ENCODE results near the gene SORCS2.

SORCS2 gene

DNA sequence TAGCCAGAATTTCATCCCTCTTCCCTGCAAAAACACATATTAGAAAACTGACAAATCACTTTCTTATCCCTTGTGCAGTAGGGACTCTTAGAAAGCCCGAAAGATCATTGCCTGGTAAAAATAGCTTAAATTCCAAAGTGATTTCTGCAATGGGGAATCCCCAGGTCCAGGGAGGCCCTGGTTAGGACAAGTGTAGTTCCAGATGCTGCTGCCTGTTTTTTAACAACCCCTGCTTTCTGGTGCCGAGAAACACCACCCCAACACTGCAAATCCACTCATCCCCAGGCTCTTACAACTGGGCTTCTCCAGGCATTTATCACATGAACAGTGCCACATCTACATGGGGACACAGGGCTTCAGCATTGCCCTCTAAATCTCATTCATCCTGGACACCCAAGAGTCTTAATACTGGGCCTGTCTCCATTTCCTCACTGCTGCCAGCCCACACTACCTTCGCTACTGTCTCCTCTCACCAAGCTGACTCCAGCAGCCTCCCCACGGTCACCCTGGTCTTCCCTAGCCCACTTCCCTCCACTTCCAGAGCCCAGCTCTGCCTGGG lies 354.6 kb downstream of the SORCS2 start:
- ChIA-PET POLR2A (no interaction called here), CTCF (no interaction called here)
- H3K4me3 ChIP-seq (ENCODE audit: low read depth, low read length), result no peak overlapping the region
- DNase-seq (ENCODE audit: low read depth, low spot score), result peak; percentile 37
- TF ChIP-seq, protein P1, sequence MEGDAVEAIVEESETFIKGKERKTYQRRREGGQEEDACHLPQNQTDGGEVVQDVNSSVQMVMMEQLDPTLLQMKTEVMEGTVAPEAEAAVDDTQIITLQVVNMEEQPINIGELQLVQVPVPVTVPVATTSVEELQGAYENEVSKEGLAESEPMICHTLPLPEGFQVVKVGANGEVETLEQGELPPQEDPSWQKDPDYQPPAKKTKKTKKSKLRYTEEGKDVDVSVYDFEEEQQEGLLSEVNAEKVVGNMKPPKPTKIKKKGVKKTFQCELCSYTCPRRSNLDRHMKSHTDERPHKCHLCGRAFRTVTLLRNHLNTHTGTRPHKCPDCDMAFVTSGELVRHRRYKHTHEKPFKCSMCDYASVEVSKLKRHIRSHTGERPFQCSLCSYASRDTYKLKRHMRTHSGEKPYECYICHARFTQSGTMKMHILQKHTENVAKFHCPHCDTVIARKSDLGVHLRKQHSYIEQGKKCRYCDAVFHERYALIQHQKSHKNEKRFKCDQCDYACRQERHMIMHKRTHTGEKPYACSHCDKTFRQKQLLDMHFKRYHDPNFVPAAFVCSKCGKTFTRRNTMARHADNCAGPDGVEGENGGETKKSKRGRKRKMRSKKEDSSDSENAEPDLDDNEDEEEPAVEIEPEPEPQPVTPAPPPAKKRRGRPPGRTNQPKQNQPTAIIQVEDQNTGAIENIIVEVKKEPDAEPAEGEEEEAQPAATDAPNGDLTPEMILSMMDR (IDR thresholded peaks at IDR 0.05; ENCODE audit: insufficient read depth, low read length, missing control alignments), result no peak

DNA sequence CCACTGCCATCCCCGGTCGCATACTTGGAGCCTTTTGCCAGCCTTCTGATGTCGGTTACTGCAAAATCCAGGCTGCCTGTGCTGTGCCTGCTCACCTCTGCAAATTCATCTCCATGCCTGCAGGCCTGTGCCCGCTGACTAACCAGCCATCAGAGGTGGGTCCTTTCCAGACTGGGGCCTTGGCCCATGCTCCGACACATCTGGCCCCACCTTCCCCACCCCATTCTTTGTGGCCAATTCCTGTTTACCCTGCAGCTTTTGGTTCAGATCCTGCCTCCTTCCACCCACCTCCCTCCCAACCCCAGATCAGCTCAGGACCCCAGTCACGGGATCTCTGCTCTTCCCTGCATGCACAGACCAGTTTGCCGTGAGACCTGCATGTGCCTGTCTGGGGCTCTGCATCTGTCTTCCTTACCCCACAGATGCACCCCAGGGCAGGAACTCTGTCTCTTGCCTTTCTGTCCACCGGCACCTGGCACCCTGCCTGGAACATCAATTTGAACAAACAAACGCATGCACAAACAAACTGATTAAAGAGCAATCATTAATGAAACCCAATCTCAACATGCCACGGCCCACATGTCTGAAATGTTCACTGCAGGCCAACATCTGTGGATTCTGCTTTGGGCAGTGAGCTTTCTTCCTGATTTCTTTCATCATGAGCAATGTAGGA lies 355.2 kb downstream of the SORCS2 start:
- TF ChIP-seq, protein P1 (IDR thresholded peaks at IDR 0.05; ENCODE audit: insufficient read depth, low read length, missing control alignments), result no peak
- DNase-seq (ENCODE audit: low read depth, low spot score), result no peak
- ChIA-PET POLR2A (no interaction called here), CTCF (no interaction called here)
- no peak overlapping the region for H3K4me3 ChIP-seq (ENCODE audit: low read depth, low read length)

DNA sequence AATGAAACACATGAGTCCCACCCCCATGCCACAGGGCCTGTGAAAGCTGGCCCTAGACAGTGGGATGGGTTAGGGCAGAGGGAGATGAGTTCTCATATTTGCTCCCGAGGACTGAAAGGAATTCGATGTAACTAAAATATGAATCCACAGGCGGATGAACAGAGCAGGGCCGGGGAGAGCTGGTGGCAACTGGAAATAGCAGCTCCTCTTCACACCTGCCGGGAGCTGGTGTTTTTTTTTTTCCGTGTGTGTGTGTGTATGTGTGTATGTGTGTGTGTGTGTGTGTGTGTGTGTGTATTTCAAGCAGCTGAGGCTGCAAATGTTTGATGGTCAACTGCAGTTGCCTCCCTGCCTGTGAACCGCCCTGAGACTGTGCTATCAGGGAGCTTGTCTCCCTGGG lies 357.5 kb downstream of the SORCS2 start:
- ChIA-PET CTCF (no interaction called here), POLR2A (no interaction called here)
- DNase-seq (ENCODE audit: low read depth, low spot score), result no peak
- H3K4me3 ChIP-seq (ENCODE audit: low read depth, low read length), result no peak overlapping the region
- TF ChIP-seq, protein P1 (IDR thresholded peaks at IDR 0.05; ENCODE audit: insufficient read depth, low read length, missing control alignments), result no peak

GRCh38 chr4:7552466-7552865 lies 360.1 kb downstream of the SORCS2 start:
- TF ChIP-seq, protein P1 (IDR thresholded peaks at IDR 0.05; ENCODE audit: insufficient read depth, low read length, missing control alignments), result no peak
- ChIA-PET CTCF (no interaction called here), POLR2A (no interaction called here)
- DNase-seq (ENCODE audit: low read depth, low spot score), result no peak
- no peak overlapping the region for H3K4me3 ChIP-seq (ENCODE audit: low read depth, low read length)

DNA sequence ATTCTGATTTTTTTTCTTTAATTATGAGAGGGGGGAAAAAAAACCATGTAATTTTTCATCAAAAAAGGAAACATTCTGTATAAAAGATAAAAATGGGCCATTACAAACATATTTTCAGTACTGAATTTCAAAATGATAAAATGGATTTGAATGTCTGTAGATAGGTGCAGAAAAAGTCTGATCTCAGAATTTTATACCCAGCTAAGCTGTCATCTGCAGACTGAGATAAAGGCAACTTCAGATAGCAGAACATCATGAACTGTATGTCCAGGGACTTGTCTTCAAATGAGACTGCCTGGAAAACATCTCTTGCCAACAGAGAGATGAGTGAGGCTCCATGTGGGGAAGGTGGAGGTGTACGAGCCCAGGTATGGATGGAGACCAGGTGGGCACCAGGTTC lies 360.9 kb downstream of the SORCS2 start:
- POLR2A ChIA-PET, result no interaction called here
- DNase-seq (ENCODE audit: low read depth, low spot score), result no peak
- TF ChIP-seq, protein P1 (IDR thresholded peaks at IDR 0.05; ENCODE audit: insufficient read depth, low read length, missing control alignments), result no peak
- no peak overlapping the region for H3K4me3 ChIP-seq (ENCODE audit: low read depth, low read length)
- CTCF ChIA-PET, result no interaction called here

GRCh38 chr4:7554905-7555304 lies 362.6 kb downstream of the SORCS2 start:
- CTCF ChIA-PET, result no interaction called here
- no peak overlapping the region for H3K4me3 ChIP-seq (ENCODE audit: low read depth, low read length)
- TF ChIP-seq, protein P1 (IDR thresholded peaks at IDR 0.05; ENCODE audit: insufficient read depth, low read length, missing control alignments), result no peak
- POLR2A ChIA-PET, result no interaction called here
- DNase-seq (ENCODE audit: low read depth, low spot score), result no peak
